ENCODE data around the gene CCDC136. TPM values are rescaled to one million over a fixed set of nuclear protein-coding genes. Genes with fewer than 3 reads are reported as not detected.

Gene CCDC136
- total RNA-seq, 1 donor from 2014 or later, result 3.0 TPM

DNA sequence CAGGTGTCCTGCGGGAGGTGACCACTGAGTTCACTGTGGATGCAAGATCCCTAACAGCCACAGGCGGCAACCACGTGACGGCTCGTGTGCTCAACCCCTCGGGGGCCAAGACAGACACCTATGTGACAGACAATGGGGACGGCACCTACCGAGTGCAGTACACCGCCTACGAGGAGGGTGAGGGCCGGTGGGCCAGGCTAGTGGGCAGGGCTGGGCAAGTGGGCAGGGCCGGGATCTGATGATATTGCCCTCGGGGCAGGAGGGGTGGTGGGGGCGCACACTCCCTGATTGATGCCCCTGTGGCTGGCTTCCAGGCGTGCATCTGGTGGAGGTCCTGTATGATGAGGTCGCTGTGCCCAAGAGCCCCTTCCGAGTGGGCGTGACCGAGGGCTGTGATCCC is 54.2 kb downstream of the CCDC136 start:
- Histone ChIP-seq H3K27me3 (ENCODE audit: low read depth) (no peaks in the 10 kb centered on the region), H3K27ac (no peak overlapping the region), H3K4me3 (no peak overlapping the region), H3K36me3 (no peaks in the 10 kb centered on the region), H3K4me1 (no peaks in the 10 kb centered on the region), H3K9me3 (no peaks in the 10 kb centered on the region)
- intact Hi-C loops (cut with DNase I), result no loop called here
- DNase-seq, result no peak
- no peak for ATAC-seq
- TF ChIP-seq, protein P1, sequence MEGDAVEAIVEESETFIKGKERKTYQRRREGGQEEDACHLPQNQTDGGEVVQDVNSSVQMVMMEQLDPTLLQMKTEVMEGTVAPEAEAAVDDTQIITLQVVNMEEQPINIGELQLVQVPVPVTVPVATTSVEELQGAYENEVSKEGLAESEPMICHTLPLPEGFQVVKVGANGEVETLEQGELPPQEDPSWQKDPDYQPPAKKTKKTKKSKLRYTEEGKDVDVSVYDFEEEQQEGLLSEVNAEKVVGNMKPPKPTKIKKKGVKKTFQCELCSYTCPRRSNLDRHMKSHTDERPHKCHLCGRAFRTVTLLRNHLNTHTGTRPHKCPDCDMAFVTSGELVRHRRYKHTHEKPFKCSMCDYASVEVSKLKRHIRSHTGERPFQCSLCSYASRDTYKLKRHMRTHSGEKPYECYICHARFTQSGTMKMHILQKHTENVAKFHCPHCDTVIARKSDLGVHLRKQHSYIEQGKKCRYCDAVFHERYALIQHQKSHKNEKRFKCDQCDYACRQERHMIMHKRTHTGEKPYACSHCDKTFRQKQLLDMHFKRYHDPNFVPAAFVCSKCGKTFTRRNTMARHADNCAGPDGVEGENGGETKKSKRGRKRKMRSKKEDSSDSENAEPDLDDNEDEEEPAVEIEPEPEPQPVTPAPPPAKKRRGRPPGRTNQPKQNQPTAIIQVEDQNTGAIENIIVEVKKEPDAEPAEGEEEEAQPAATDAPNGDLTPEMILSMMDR (IDR thresholded peaks at IDR 0.05), result no peak

GRCh38 chr7:128846781-128847444 is 55.1 kb downstream of the CCDC136 start:
- Histone ChIP-seq H3K9me3 (no peaks in the 10 kb centered on the region), H3K4me3 (no peak overlapping the region), H3K27me3 (ENCODE audit: low read depth) (no peaks in the 10 kb centered on the region), H3K27ac (no peak overlapping the region), H3K36me3 (no peaks in the 10 kb centered on the region), H3K4me1 (no peaks in the 10 kb centered on the region)
- intact Hi-C loops (cut with DNase I), result no loop called here
- TF ChIP-seq, protein P1 (IDR thresholded peaks at IDR 0.05), result no peak
- ATAC-seq, result no peak
- no peak for DNase-seq

DNA sequence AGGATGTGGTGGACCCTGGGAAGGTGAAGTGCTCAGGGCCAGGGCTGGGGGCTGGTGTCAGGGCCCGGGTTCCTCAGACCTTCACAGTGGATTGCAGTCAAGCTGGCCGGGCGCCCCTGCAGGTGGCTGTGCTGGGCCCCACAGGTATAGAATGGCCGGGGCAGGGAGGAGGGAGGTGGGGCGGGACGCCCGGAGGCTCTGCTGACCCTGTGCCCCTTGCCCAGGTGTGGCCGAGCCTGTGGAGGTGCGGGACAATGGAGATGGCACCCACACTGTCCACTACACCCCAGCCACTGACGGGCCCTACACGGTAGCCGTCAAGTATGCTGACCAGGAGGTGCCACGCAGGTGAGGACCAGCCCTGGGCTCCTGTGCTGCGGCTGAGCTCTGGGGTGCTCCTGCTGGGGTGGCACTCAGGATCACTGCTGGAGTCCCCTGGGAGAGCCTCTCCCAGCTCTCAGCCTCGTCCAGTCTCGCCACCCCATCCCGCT is 56.0 kb downstream of the CCDC136 start:
- TF ChIP-seq, protein P1 (IDR thresholded peaks at IDR 0.05), result no peak
- intact Hi-C loops (cut with DNase I), result no loop called here
- Histone ChIP-seq H3K27me3 (ENCODE audit: low read depth) (no peaks in the 10 kb centered on the region), H3K27ac (no peak overlapping the region), H3K4me1 (no peaks in the 10 kb centered on the region), H3K9me3 (no peaks in the 10 kb centered on the region), H3K36me3 (no peaks in the 10 kb centered on the region), H3K4me3 (no peak overlapping the region)
- ATAC-seq (no peak), DNase-seq (no peak)

DNA sequence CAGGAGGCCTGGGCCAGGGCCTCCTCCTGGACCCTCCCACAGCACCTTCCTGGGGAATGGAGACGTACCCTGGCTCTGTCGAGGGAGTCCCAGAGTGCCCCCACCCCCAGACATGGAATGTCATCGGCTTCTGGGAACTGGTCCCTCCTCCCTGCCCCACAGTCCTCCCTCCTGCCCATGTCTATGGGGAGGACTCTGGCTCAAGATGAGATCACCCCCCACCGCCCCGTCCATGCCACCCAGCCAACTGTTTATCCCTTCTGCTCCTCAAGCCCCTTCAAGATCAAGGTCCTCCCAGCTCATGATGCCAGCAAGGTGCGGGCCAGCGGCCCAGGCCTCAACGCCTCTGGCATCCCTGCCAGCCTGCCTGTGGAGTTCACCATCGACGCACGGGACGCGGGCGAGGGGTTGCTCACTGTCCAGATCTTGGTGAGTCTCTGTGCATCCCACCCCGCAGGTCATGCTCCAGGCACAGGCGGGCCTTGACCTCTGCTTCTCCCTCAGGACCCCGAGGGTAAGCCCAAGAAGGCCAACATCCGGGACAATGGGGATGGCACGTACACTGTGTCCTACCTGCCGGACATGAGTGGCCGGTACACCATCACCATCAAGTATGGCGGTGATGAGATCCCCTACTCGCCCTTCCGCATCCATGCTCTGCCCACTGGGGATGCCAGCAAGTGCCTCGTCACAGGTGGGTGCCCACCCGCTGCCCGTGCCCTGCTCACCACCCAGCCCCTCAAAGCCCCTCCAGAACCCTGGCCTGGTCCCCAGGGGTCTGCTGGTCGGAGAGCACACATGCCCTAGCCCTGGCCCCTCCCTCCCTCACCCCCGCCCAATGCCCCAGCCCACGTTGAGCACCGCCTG is 56.8 kb downstream of the CCDC136 start:
- TF ChIP-seq, protein P1 (IDR thresholded peaks at IDR 0.05), result no peak
- Histone ChIP-seq H3K4me3 (no peak overlapping the region), H3K27me3 (ENCODE audit: low read depth) (no peaks in the 10 kb centered on the region), H3K27ac (no peak overlapping the region), H3K4me1 (no peaks in the 10 kb centered on the region), H3K9me3 (no peaks in the 10 kb centered on the region), H3K36me3 (no peaks in the 10 kb centered on the region)
- no peak for DNase-seq
- intact Hi-C loops (cut with DNase I), result no loop called here
- ATAC-seq, result no peak

DNA sequence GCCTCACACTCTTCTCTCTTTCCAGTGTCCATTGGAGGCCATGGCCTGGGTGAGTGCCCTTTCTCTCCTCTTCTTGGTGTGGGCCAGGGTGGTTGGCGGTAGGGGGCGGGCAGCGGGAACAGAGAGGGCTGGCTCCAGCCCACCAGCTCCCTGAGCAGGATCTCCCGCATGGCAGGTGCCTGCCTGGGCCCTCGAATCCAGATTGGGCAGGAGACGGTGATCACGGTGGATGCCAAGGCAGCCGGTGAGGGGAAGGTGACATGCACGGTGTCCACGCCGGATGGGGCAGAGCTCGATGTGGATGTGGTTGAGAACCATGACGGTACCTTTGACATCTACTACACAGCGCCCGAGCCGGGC is 57.4 kb downstream of the CCDC136 start:
- DNase-seq (no peak), ATAC-seq (no peak)
- Histone ChIP-seq H3K36me3 (no peaks in the 10 kb centered on the region), H3K4me3 (no peak overlapping the region), H3K4me1 (no peaks in the 10 kb centered on the region), H3K27ac (no peak overlapping the region), H3K9me3 (no peaks in the 10 kb centered on the region), H3K27me3 (ENCODE audit: low read depth) (no peaks in the 10 kb centered on the region)
- intact Hi-C loops (cut with DNase I), result no loop called here
- TF ChIP-seq, protein P1 (IDR thresholded peaks at IDR 0.05), result no peak
